ENCODE data around the gene FAM81B.

The FAM81B gene

GRCh38 chr5:95406426-95407090 is 15.4 kb downstream of the FAM81B start:
- DNase-seq, result no peak

GRCh38 chr5:95410279-95410678 is 19.1 kb downstream of the FAM81B start:
- no peak for DNase-seq

- DNase-seq, result no peak
Observed at GRCh38 chr5:95411474-95411873, 20.3 kb downstream of the FAM81B start.

GRCh38 chr5:95414451-95414850 is 23.3 kb downstream of the FAM81B start:
- no peak for DNase-seq

GRCh38 chr5:95417971-95418370 is 26.8 kb downstream of the FAM81B start:
- DNase-seq, result no peak

- no peak for DNase-seq
Observed at GRCh38 chr5:95422838-95423237, 31.7 kb downstream of the FAM81B start.

- no peak for DNase-seq
Observed at GRCh38 chr5:95424016-95424415, 32.9 kb downstream of the FAM81B start.

GRCh38 chr5:95424526-95424925 is 33.4 kb downstream of the FAM81B start:
- DNase-seq, result no peak

- no peak for DNase-seq
Observed at GRCh38 chr5:95426227-95426626, 35.1 kb downstream of the FAM81B start.

- no peak for DNase-seq
Observed at GRCh38 chr5:95432779-95433178, 41.6 kb downstream of the FAM81B start.

- DNase-seq, result no peak
Observed at GRCh38 chr5:95439801-95440493, 48.8 kb downstream of the FAM81B start.

GRCh38 chr5:95440825-95441224 is 49.7 kb downstream of the FAM81B start:
- DNase-seq, result no peak

- DNase-seq, result no peak
Observed at GRCh38 chr5:95441636-95442035, 50.5 kb downstream of the FAM81B start.

GRCh38 chr5:95445442-95445841 is 54.3 kb downstream of the FAM81B start:
- DNase-seq, result no peak

GRCh38 chr5:95445995-95446394 is 54.8 kb downstream of the FAM81B start:
- no peak for DNase-seq

GRCh38 chr5:95446560-95447221 is 55.5 kb downstream of the FAM81B start:
- no peak for DNase-seq

- DNase-seq, result no peak
Observed at GRCh38 chr5:95447961-95448360, 56.8 kb downstream of the FAM81B start.

GRCh38 chr5:95448789-95449188 is 57.6 kb downstream of the FAM81B start:
- no peak for DNase-seq

- DNase-seq, result no peak
Observed at GRCh38 chr5:95449460-95449859, 58.3 kb downstream of the FAM81B start.

- no peak for DNase-seq
Observed at GRCh38 chr5:95454536-95454935, 63.4 kb downstream of the FAM81B start.

- DNase-seq, result no peak
Observed at GRCh38 chr5:95460665-95461064, 69.5 kb downstream of the FAM81B start.

- DNase-seq, result no peak
Observed at GRCh38 chr5:95471487-95471886, 80.3 kb downstream of the FAM81B start.

- no peak for DNase-seq
Observed at GRCh38 chr5:95471942-95472341, 80.8 kb downstream of the FAM81B start.

GRCh38 chr5:95484421-95484820 is 93.3 kb downstream of the FAM81B start:
- DNase-seq, result no peak
